ENCODE data around the gene USH2A. TPM values are rescaled to one million over a fixed set of nuclear protein-coding genes. Genes with fewer than 3 reads are reported as not detected.

USH2A gene
- total RNA-seq, 2 experiments from 2014 or later, result not detected

DNA sequence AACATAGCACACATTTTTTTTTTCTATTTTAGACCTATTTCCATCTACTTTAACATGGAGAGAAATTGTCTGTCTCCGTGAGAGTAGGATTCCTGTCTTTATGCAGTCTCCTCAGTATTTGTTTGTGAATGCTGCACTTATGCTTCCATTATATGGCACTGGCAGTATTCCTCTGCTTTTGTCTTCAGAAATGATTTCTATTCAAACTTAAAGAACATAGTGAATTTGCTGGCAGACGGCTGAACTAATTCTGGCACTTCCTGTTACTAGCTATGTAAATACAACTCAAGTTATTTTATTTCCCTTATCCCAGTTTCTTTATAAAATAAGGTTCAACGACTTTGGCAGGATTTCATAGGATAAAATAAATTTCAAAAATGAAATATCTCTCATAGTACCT is 810.9 kb downstream of the USH2A start:
- Mint-ChIP-seq H3K36me3 (ENCODE audit: low read depth) (peaks cover 36% of the 10 kb centered on the region), H3K9me3 (no peaks in the 10 kb centered on the region), H3K27ac (no peak overlapping the region), H3K27me3 (no peaks in the 10 kb centered on the region), H3K4me1 (ENCODE audit: low read depth) (no peaks in the 10 kb centered on the region), H3K4me3 (no peak overlapping the region)
- no peaks in the 10 kb centered on the region for H3K36me3 ChIP-seq (ENCODE audit: insufficient read depth, low read length)
- H3K27me3 ChIP-seq (ENCODE audit: control insufficient read depth in 1 of 2, insufficient read depth in 2 of 2, low read length in 2 of 2), result no peaks in the 10 kb centered on the region
- DNase-seq, result no peak
- no peak overlapping the region for H3K4me3 ChIP-seq (ENCODE audit: low read length)
- intact Hi-C loops (cut with DNase I, micrococcal nuclease), result no loop called here
- H3K4me1 ChIP-seq (ENCODE audit: insufficient read depth, low read length), result no peaks in the 10 kb centered on the region
- POLR2A ChIA-PET, result no interaction called here
- H3K9me3 ChIP-seq (ENCODE audit: control insufficient read depth in 1 of 2, insufficient read depth in 1 of 2, low read length in 2 of 2), result no peaks in the 10 kb centered on the region
- no peak overlapping the region for H3K27ac ChIP-seq (ENCODE audit: low read depth in 1 of 2, low read length in 2 of 2)
- CTCF ChIA-PET, result no interaction called here
- no peak for ATAC-seq (ENCODE audit: poor library complexity)
- TF ChIP-seq, protein P1, sequence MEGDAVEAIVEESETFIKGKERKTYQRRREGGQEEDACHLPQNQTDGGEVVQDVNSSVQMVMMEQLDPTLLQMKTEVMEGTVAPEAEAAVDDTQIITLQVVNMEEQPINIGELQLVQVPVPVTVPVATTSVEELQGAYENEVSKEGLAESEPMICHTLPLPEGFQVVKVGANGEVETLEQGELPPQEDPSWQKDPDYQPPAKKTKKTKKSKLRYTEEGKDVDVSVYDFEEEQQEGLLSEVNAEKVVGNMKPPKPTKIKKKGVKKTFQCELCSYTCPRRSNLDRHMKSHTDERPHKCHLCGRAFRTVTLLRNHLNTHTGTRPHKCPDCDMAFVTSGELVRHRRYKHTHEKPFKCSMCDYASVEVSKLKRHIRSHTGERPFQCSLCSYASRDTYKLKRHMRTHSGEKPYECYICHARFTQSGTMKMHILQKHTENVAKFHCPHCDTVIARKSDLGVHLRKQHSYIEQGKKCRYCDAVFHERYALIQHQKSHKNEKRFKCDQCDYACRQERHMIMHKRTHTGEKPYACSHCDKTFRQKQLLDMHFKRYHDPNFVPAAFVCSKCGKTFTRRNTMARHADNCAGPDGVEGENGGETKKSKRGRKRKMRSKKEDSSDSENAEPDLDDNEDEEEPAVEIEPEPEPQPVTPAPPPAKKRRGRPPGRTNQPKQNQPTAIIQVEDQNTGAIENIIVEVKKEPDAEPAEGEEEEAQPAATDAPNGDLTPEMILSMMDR (IDR thresholded peaks at IDR 0.05), result no peak

GRCh38 chr1:215608646-215609045 is 814.6 kb downstream of the USH2A start:
- DNase-seq (no peak), ATAC-seq (ENCODE audit: poor library complexity) (no peak)
- H3K36me3 ChIP-seq (ENCODE audit: insufficient read depth, low read length), result no peaks in the 10 kb centered on the region
- H3K36me3 Mint-ChIP-seq (ENCODE audit: low read depth), result peaks cover 43% of the 10 kb centered on the region
- TF ChIP-seq, protein P1 (IDR thresholded peaks at IDR 0.05), result no peak
- H3K27me3 ChIP-seq (ENCODE audit: control insufficient read depth in 1 of 2, insufficient read depth in 2 of 2, low read length in 2 of 2), result no peaks in the 10 kb centered on the region
- ChIA-PET POLR2A (no interaction called here), CTCF (no interaction called here)
- no peak overlapping the region for H3K27ac ChIP-seq (ENCODE audit: low read depth in 1 of 2, low read length in 2 of 2)
- intact Hi-C loops (cut with DNase I, micrococcal nuclease), result loop anchor here in 1 of 2 experiments (5.0 kb wide), 1 partner anchor 981 kb away; no protein-coding TSS in a partner anchor
- H3K27me3 Mint-ChIP-seq, result no peaks in the 10 kb centered on the region
- no peak overlapping the region for H3K4me3 ChIP-seq (ENCODE audit: low read length)
- H3K4me1 ChIP-seq (ENCODE audit: insufficient read depth, low read length), result no peaks in the 10 kb centered on the region
- H3K9me3 Mint-ChIP-seq, result no peaks in the 10 kb centered on the region
- H3K27ac Mint-ChIP-seq, result no peak overlapping the region
- no peak overlapping the region for H3K4me3 Mint-ChIP-seq
- H3K4me1 Mint-ChIP-seq (ENCODE audit: low read depth), result no peaks in the 10 kb centered on the region
- H3K9me3 ChIP-seq (ENCODE audit: control insufficient read depth in 1 of 2, insufficient read depth in 1 of 2, low read length in 2 of 2), result no peaks in the 10 kb centered on the region

DNA sequence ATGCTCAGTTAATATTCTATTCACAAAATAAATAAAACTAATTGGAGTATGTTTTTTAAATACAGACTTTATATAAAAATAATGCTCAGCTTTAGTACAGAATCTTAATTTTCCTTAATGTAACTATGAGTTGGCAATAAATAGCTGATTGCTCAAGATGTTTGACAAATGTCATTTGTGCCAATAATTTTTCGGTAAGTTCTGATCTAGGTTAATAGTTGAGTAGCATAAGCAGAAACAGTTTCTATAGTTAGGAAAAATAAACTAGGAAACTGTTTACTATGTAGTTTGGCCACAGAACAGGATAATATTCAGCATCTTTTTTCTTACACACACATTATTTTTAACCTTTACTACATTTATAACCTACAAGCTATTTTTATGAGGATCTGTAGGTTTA is 815.8 kb downstream of the USH2A start:
- H3K4me1 ChIP-seq (ENCODE audit: insufficient read depth, low read length), result no peaks in the 10 kb centered on the region
- Mint-ChIP-seq H3K27ac (no peak overlapping the region), H3K36me3 (ENCODE audit: low read depth) (peaks cover 33% of the 10 kb centered on the region), H3K9me3 (no peaks in the 10 kb centered on the region), H3K27me3 (no peaks in the 10 kb centered on the region), H3K4me3 (no peak overlapping the region), H3K4me1 (ENCODE audit: low read depth) (no peaks in the 10 kb centered on the region)
- ChIA-PET POLR2A (no interaction called here), CTCF (no interaction called here)
- intact Hi-C loops (cut with DNase I, micrococcal nuclease), result loop anchor here in 1 of 2 experiments (5.0 kb wide), 1 partner anchor 980 kb away; no protein-coding TSS in a partner anchor
- no peaks in the 10 kb centered on the region for H3K36me3 ChIP-seq (ENCODE audit: insufficient read depth, low read length)
- no peak for DNase-seq
- no peaks in the 10 kb centered on the region for H3K27me3 ChIP-seq (ENCODE audit: control insufficient read depth in 1 of 2, insufficient read depth in 2 of 2, low read length in 2 of 2)
- no peaks in the 10 kb centered on the region for H3K9me3 ChIP-seq (ENCODE audit: control insufficient read depth in 1 of 2, insufficient read depth in 1 of 2, low read length in 2 of 2)
- no peak for ATAC-seq (ENCODE audit: poor library complexity)
- H3K4me3 ChIP-seq (ENCODE audit: low read length), result no peak overlapping the region
- TF ChIP-seq, protein P1 (IDR thresholded peaks at IDR 0.05), result no peak
- no peak overlapping the region for H3K27ac ChIP-seq (ENCODE audit: low read depth in 1 of 2, low read length in 2 of 2)
